Mesenchymal stem cell (in vitro differentiated cells and primary cell): ENCODE data around the gene CIAO1.

Experiments used
- DNase-seq: peaks from one replicate; pipeline ENCODE4 v3.0.0-alpha.2; 2013
- H2AFZ ChIP-seq: one replicate; pipeline ENCODE4 v1.6.1; 2013; ENCODE audit warnings: low read depth, mild to moderate bottlenecking, control low read depth, inconsistent platforms, low read length, moderate library complexity
- H2AK5ac ChIP-seq: 2 replicates; pipeline ENCODE4 v1.6.1; 2013; ENCODE audit warnings: low read length, moderate library complexity, mild to moderate bottlenecking, inconsistent platforms; ENCODE audit not compliant: severe bottlenecking
- H2BK120ac ChIP-seq: one replicate; pipeline ENCODE4 v1.6.1; 2013; ENCODE audit warnings: low read depth, mild to moderate bottlenecking, inconsistent platforms, low read length, moderate library complexity
- H2BK12ac ChIP-seq, 2 experiments: one replicate each; pipeline ENCODE4 v1.6.1; 2013; ENCODE audit warnings: inconsistent platforms in 2 of 2, low read length in 2 of 2, mild to moderate bottlenecking in 2 of 2, moderate library complexity in 2 of 2, control low read depth in 1 of 2
- H2BK15ac ChIP-seq: one replicate; pipeline ENCODE4 v1.6.1; 2013; ENCODE audit warnings: mild to moderate bottlenecking, low read depth, inconsistent platforms; ENCODE audit not compliant: poor library complexity, severe bottlenecking
- H2BK5ac ChIP-seq: 2 replicates; pipeline ENCODE4 v1.6.1; 2013; ENCODE audit warnings: low read depth, mild to moderate bottlenecking, low read length, control low read depth, inconsistent platforms; ENCODE audit not compliant: poor library complexity, severe bottlenecking
- H3K14ac ChIP-seq, 2 experiments: one replicate each; pipeline ENCODE4 v1.6.1; 2013; ENCODE audit warnings: inconsistent platforms in 2 of 2, low read length in 2 of 2, control low read depth in 1 of 2, mild to moderate bottlenecking in 1 of 2, moderate library complexity in 1 of 2
- H3K18ac ChIP-seq, 2 experiments: one replicate each; pipeline ENCODE4 v1.6.1; 2013; ENCODE audit warnings: inconsistent platforms in 2 of 2, low read length in 2 of 2, control low read depth in 1 of 2, low read depth in 1 of 2, mild to moderate bottlenecking in 1 of 2
- H3K23ac ChIP-seq, 2 experiments: one replicate each; pipeline ENCODE4 v1.6.1; 2013; ENCODE audit warnings: inconsistent platforms in 2 of 2, low read length in 2 of 2, mild to moderate bottlenecking in 2 of 2, moderate library complexity in 2 of 2, control low read depth in 1 of 2
- H3K27ac ChIP-seq: 2 replicates; pipeline ENCODE4 v1.5.1; 2013; ENCODE audit warnings: mild to moderate bottlenecking, moderate library complexity, low read length, control low read depth, inconsistent platforms; ENCODE audit not compliant: poor library complexity, severe bottlenecking
- H3K27me3 ChIP-seq, 2 experiments: 2 replicates each; pipeline versions ENCODE4 v1.6.1 to v1.7.0; 2013; ENCODE audit warnings: low read length in 2 of 2, mild to moderate bottlenecking in 2 of 2, moderate library complexity in 2 of 2, control low read depth in 1 of 2, inconsistent platforms in 1 of 2; ENCODE audit not compliant: control insufficient read depth in 1 of 2, insufficient read depth in 1 of 2
- H3K36me3 ChIP-seq, 2 experiments: 2 replicates each; pipeline versions ENCODE4 v1.6.1 to v1.7.0; 2013; ENCODE audit warnings: low read length in 2 of 2, control low read depth in 1 of 2, inconsistent platforms in 1 of 2, low read depth in 1 of 2, mild to moderate bottlenecking in 1 of 2; ENCODE audit not compliant: insufficient read depth in 2 of 2, control insufficient read depth in 1 of 2
- H3K4ac ChIP-seq, 2 experiments: one replicate each; pipeline ENCODE4 v1.6.1; 2013; ENCODE audit warnings: inconsistent platforms in 2 of 2, low read length in 2 of 2, mild to moderate bottlenecking in 2 of 2, moderate library complexity in 2 of 2, control low read depth in 1 of 2, low read depth in 1 of 2
- H3K4me1 ChIP-seq: 2 replicates; pipeline ENCODE4 v1.6.1; 2013; ENCODE audit warnings: low read depth, low read length, control low read depth; ENCODE audit not compliant: control insufficient read depth, insufficient read depth
- H3K4me2 ChIP-seq: 2 replicates; pipeline ENCODE4 v1.6.1; 2013; ENCODE audit warnings: low read length, mild to moderate bottlenecking, inconsistent platforms; ENCODE audit not compliant: poor library complexity, severe bottlenecking
- H3K4me3 ChIP-seq, 2 experiments: 2 replicates each; pipeline versions ENCODE4 v1.5.1 to v1.7.0; 2013; ENCODE audit warnings: low read length in 2 of 2, mild to moderate bottlenecking in 2 of 2, control low read depth in 1 of 2, low read depth in 1 of 2; ENCODE audit not compliant: insufficient read depth in 1 of 2
- H3K79me1 ChIP-seq: replicated peaks from 2 replicates; pipeline ENCODE4 v1.6.1; 2013; ENCODE audit warnings: mild to moderate bottlenecking, control low read depth, low read length, inconsistent platforms; ENCODE audit not compliant: poor library complexity, severe bottlenecking
- H3K9ac ChIP-seq: 2 replicates; pipeline ENCODE4 v1.7.0; 2013; ENCODE audit warnings: mild to moderate bottlenecking, low read length, moderate library complexity
- H3K9me3 ChIP-seq: 2 replicates; pipeline ENCODE4 v1.7.0; 2013; ENCODE audit warnings: mild to moderate bottlenecking, low read length; ENCODE audit not compliant: control insufficient read depth
- H4K8ac ChIP-seq: one replicate; pipeline ENCODE4 v1.6.1; 2013; ENCODE audit warnings: inconsistent platforms, mild to moderate bottlenecking, low read length, moderate library complexity
- H4K91ac ChIP-seq: one replicate; pipeline ENCODE4 v1.6.1; 2013; ENCODE audit warnings: mild to moderate bottlenecking, low read length, inconsistent platforms
- whole genome bisulfite sequencing: methylation state at CpG from one replicate; pipeline ENCODE4 v1.1.7; 2013; ENCODE audit warnings: mixed read lengths; 5-methylcytosine and 5-hydroxymethylcytosine counted together

CIAO1 gene

GRCh38 chr2:96236882-96237281, 29.1 kb upstream of the CIAO1 start:
- H3K4me3 ChIP-seq: no peak overlapping the region

DNA sequence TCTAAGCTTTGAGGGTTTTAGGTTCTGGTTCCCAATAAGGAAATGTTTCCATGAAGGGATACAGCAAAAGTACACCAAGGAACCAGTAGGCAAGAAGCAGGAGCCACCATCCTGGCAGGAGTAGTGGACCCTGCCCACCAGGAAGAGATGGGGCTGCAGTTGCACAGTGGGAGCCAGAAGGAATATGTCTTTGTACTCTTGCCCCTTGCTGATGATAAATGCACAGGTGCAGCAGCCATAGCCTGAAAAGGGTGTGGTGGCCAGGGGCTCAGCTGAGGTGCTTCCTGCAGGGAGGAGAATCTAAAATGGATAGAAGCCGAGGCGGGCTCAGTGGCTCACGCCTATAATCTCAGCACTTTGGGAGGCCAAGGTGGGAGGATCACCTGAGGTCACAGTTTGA, 27.8 kb upstream of the CIAO1 start:
- H3K14ac ChIP-seq: no peak overlapping the region
- H4K91ac ChIP-seq: no peak overlapping the region
- H2BK12ac ChIP-seq: no peak overlapping the region
- no peak overlapping the region for H3K4me3 ChIP-seq
- H2AK5ac ChIP-seq: no peak overlapping the region
- no peak overlapping the region for H3K4me2 ChIP-seq
- DNase-seq: no peak
- no peak overlapping the region for H4K8ac ChIP-seq
- peaks cover 9% of the 10 kb centered on the region for H3K79me1 ChIP-seq
- H3K9me3 ChIP-seq: no peaks in the 10 kb centered on the region
- no peak overlapping the region for H2BK120ac ChIP-seq
- 100% methylated on average over 2 of the region's 3 CpGs for WGBS
- H3K9ac ChIP-seq: no peak overlapping the region
- peaks cover 2% of the 10 kb centered on the region for H3K4me1 ChIP-seq
- H3K4ac ChIP-seq: no peak overlapping the region
- no peaks in the 10 kb centered on the region for H3K27me3 ChIP-seq
- no peak overlapping the region for H3K23ac ChIP-seq
- H3K27ac ChIP-seq: no peak overlapping the region
- H3K18ac ChIP-seq: no peak overlapping the region
- peaks cover 10 to 17% of the 10 kb centered on the region in 2 experiments for H3K36me3 ChIP-seq
- no peak overlapping the region for H2BK5ac ChIP-seq
- no peak overlapping the region for H2BK15ac ChIP-seq
- H2AFZ ChIP-seq: no peak overlapping the region

More at GRCh38 chr2:96236882-96237281, 29.1 kb upstream of the CIAO1 start:
- H3K18ac ChIP-seq: no peak overlapping the region
- H3K36me3 ChIP-seq: peaks cover 10 to 17% of the 10 kb centered on the region in 2 experiments
- no peak overlapping the region for H2BK120ac ChIP-seq
- H3K27me3 ChIP-seq: no peaks in the 10 kb centered on the region
- H3K79me1 ChIP-seq: peaks cover 11% of the 10 kb centered on the region
- no peak overlapping the region for H2BK15ac ChIP-seq
- H2BK5ac ChIP-seq: no peak overlapping the region
- DNase-seq: no peak
- no peak overlapping the region for H3K4ac ChIP-seq
- no peaks in the 10 kb centered on the region for H3K9me3 ChIP-seq
- H2AFZ ChIP-seq: no peak overlapping the region
- no peak overlapping the region for H3K4me2 ChIP-seq
- no peak overlapping the region for H3K27ac ChIP-seq
- peaks cover 2% of the 10 kb centered on the region for H3K4me1 ChIP-seq
- no peak overlapping the region for H2AK5ac ChIP-seq
- H2BK12ac ChIP-seq: no peak overlapping the region
- H4K91ac ChIP-seq: no peak overlapping the region
- H3K14ac ChIP-seq: no peak overlapping the region
- H4K8ac ChIP-seq: no peak overlapping the region
- H3K23ac ChIP-seq: no peak overlapping the region
- no peak overlapping the region for H3K9ac ChIP-seq
- 100% methylated on average over 1 of the region's 1 CpG for WGBS

DNA sequence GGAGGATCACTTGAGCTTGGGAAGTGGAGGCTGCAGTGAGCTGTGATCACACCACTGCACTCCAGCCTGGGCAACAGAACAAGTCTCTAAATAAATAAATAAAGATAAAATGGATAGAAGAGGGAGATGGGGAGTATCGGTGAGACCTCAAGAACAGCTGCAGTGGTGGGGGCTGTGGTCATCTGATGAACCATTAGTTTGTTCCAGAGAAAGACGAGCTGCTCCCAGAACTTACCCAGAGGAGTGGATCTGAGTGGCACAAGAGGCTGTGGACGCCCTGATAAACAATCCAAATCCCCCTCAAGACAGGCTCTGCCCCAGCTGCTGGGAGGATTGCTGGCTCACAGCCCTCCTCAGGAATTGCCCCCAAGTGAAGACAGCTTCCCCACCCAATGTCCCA, 26.9 kb upstream of the CIAO1 start:
- Histone ChIP-seq H3K27me3 (no peaks in the 10 kb centered on the region), H4K91ac (no peak overlapping the region), H2BK5ac (no peak overlapping the region), H2AFZ (no peak overlapping the region), H3K36me3 (peaks cover 10 to 17% of the 10 kb centered on the region in 2 experiments), H3K4me1 (no peaks in the 10 kb centered on the region), H2BK15ac (no peak overlapping the region), H2BK120ac (no peak overlapping the region), H3K18ac (no peak overlapping the region), H2BK12ac (no peak overlapping the region), H3K4me3 (no peak overlapping the region), H3K14ac (no peak overlapping the region), H4K8ac (no peak overlapping the region), H3K9me3 (no peaks in the 10 kb centered on the region), H3K9ac (no peak overlapping the region), H3K4me2 (no peak overlapping the region), H3K27ac (no peak overlapping the region), H3K79me1 (peaks cover 5% of the 10 kb centered on the region), H2AK5ac (no peak overlapping the region), H3K23ac (no peak overlapping the region), H3K4ac (no peak overlapping the region)
- WGBS: 92% methylated on average over 3 of the region's 3 CpGs
- DNase-seq: no peak

DNA sequence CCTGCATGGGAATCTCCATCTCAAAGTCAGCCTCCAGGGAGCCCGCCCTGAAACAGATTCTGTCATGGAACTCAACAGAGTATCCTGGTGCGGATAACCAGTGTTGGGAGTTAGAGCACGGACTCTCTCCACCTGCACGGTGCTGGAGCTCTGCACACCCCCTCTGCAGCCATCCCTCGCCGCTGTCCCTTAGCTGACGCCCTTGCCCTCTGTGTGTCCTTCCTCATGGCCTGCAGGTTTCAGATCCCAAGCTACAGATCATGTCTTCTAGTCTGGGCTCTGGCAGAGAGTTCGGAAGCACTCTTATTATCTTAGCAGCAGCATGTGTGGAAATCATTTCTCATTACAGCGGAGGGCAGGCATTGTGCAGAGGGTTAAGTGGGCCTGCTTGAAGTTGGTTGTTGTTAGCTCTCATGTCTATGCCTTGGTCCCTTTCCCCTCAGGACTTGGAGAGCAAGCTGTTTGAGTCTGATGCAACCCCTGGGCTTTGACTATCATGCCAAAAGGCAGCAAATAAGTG, 26.2 kb upstream of the CIAO1 start:
- Histone ChIP-seq H2BK15ac (no peak overlapping the region), H4K8ac (no peak overlapping the region), H3K36me3 (peaks cover 10 to 17% of the 10 kb centered on the region in 2 experiments), H3K23ac (no peak overlapping the region), H3K14ac (no peak overlapping the region), H3K9me3 (no peaks in the 10 kb centered on the region), H2AFZ (no peak overlapping the region), H3K4me2 (no peak overlapping the region), H3K18ac (no peak overlapping the region), H4K91ac (no peak overlapping the region), H2BK12ac (no peak overlapping the region), H3K4me3 (no peak overlapping the region), H2BK120ac (no peak overlapping the region), H2BK5ac (no peak overlapping the region), H3K4me1 (no peaks in the 10 kb centered on the region), H3K79me1 (peaks cover 2% of the 10 kb centered on the region), H2AK5ac (no peak overlapping the region), H3K27me3 (no peaks in the 10 kb centered on the region), H3K9ac (no peak overlapping the region), H3K27ac (no peak overlapping the region), H3K4ac (no peak overlapping the region)
- WGBS: 92% methylated on average over 9 of the region's 9 CpGs
- no peak for DNase-seq
